ENCODE results near the gene UBAP2L.

The UBAP2L gene

GRCh38 chr1:154178911-154179811 is 41.6 kb upstream of the UBAP2L start:
- no peaks in the 10 kb centered on the region for H3K9me3 ChIP-seq (ENCODE audit: insufficient read depth, low read length)
- DNase-seq (ENCODE audit: low read depth, low spot score): no peak
- peaks cover 73% of the 10 kb centered on the region for H3K36me3 ChIP-seq (ENCODE audit: insufficient read depth, insufficient read length, low read length)
- peak overlapping the region; percentile 0 for H3K4me3 ChIP-seq (ENCODE audit: insufficient read length, low read depth)
- H3K9ac ChIP-seq (ENCODE audit: insufficient read length, low read depth): peak overlapping the region; percentile 26
- H3K27me3 ChIP-seq (ENCODE audit: insufficient read depth, insufficient read length): no peaks in the 10 kb centered on the region
- no peak for TF ChIP-seq YY1 (IDR thresholded peaks at IDR 0.05; ENCODE audit: insufficient read depth, insufficient read length)
- no peak for TF ChIP-seq ZNF274 (IDR thresholded peaks at IDR 0.05; ENCODE audit: low read depth, low read length)
- peaks cover 5% of the 10 kb centered on the region for H3K4me1 ChIP-seq (ENCODE audit: insufficient read depth, insufficient read length)

DNA sequence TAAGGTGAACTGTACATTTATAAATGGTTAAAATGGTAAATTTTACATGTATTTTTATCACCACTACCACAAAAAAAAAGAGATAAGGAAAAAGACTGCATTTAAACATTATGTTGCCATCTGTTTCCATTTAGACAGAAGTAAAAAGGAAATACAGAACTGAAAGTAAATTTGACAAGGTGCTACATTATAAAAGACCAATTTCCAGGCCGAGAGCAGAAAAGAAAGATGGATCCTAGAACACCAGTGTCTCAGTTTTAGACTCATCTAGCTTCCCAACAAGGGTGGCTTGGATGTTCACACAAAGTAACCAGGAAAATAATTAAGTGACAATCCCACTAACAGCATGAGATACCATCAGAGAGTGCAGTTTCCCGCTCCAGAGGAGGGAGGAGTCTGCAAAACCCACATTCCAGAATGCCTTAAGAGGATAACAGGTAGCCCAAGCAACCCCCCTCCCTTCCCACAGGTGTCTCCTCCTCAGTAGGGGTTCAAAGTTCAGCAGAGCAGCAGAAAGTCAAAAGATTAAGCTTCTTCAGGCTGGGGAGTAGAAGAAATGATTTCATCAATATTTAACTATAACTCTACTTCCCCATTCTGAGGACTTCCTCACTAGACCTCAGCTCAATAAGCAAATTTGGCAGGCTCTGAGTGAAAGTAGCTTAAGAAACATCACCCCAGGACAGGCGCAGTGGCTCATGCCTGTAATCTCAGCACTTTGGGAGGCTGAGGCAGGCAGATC is 40.6 kb upstream of the UBAP2L start:
- Histone ChIP-seq H3K27me3 (ENCODE audit: insufficient read depth, insufficient read length) (no peaks in the 10 kb centered on the region), H3K36me3 (ENCODE audit: insufficient read depth, insufficient read length, low read length) (peaks cover 66% of the 10 kb centered on the region), H3K9me3 (ENCODE audit: insufficient read depth, low read length) (no peaks in the 10 kb centered on the region), H3K4me3 (ENCODE audit: insufficient read length, low read depth) (peak overlapping the region; percentile 22), H3K9ac (ENCODE audit: insufficient read length, low read depth) (peak overlapping the region; percentile 65), H3K4me1 (ENCODE audit: insufficient read depth, insufficient read length) (peaks cover 6% of the 10 kb centered on the region)
- no peak for TF ChIP-seq YY1 (IDR thresholded peaks at IDR 0.05; ENCODE audit: insufficient read depth, insufficient read length)
- no peak for TF ChIP-seq SUZ12 (IDR thresholded peaks at IDR 0.05; ENCODE audit: extremely low read depth, insufficient read depth, insufficient read length)
- no peak for TF ChIP-seq ZNF274 (IDR thresholded peaks at IDR 0.05; ENCODE audit: low read depth, low read length)
- DNase-seq (ENCODE audit: low read depth, low spot score): no peak

DNA sequence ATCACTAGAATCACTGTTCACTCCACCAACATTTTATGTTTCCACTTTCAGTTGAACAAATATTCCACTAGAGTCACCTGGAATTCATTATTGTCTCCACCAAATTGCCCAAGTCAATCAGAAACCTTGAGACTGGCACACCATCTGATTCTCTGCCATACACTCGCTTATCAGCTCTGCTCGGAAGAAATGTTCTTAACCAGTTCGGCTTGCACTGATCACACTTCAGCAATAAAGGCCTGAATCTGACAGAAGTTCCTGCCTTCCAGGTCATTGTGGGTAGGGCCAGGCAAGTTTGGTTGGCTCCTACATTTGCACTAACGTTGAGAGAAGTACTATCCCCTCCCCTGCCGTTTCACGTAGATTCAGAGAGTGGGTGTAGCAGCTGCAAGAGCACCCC is 38.8 kb upstream of the UBAP2L start:
- peaks cover 6% of the 10 kb centered on the region for H3K4me1 ChIP-seq (ENCODE audit: insufficient read depth, insufficient read length)
- H3K9me3 ChIP-seq (ENCODE audit: insufficient read depth, low read length): no peaks in the 10 kb centered on the region
- TF ChIP-seq YY1 (IDR thresholded peaks at IDR 0.05; ENCODE audit: insufficient read depth, insufficient read length) (no peak), ZNF274 (IDR thresholded peaks at IDR 0.05; ENCODE audit: low read depth, low read length) (no peak), SUZ12 (IDR thresholded peaks at IDR 0.05; ENCODE audit: extremely low read depth, insufficient read depth, insufficient read length) (no peak)
- no peak for DNase-seq (ENCODE audit: low read depth, low spot score)
- H3K4me3 ChIP-seq (ENCODE audit: insufficient read length, low read depth): peak overlapping the region; percentile 99
- H3K36me3 ChIP-seq (ENCODE audit: insufficient read depth, insufficient read length, low read length): peaks cover 48% of the 10 kb centered on the region
- H3K27me3 ChIP-seq (ENCODE audit: insufficient read depth, insufficient read length): no peaks in the 10 kb centered on the region
- H3K9ac ChIP-seq (ENCODE audit: insufficient read length, low read depth): peak overlapping the region; percentile 99

GRCh38 chr1:154182344-154183045 is 38.3 kb upstream of the UBAP2L start:
- Histone ChIP-seq H3K27me3 (ENCODE audit: insufficient read depth, insufficient read length) (no peaks in the 10 kb centered on the region), H3K4me3 (ENCODE audit: insufficient read length, low read depth) (peak overlapping the region; percentile 99), H3K9ac (ENCODE audit: insufficient read length, low read depth) (peak overlapping the region; percentile 99), H3K9me3 (ENCODE audit: insufficient read depth, low read length) (no peaks in the 10 kb centered on the region), H3K36me3 (ENCODE audit: insufficient read depth, insufficient read length, low read length) (peaks cover 43% of the 10 kb centered on the region), H3K4me1 (ENCODE audit: insufficient read depth, insufficient read length) (peaks cover 6% of the 10 kb centered on the region)
- TF ChIP-seq SUZ12 (IDR thresholded peaks at IDR 0.05; ENCODE audit: extremely low read depth, insufficient read depth, insufficient read length) (no peak), ZNF274 (IDR thresholded peaks at IDR 0.05; ENCODE audit: low read depth, low read length) (no peak), YY1 (IDR thresholded peaks at IDR 0.05; ENCODE audit: insufficient read depth, insufficient read length) (no peak)
- DNase-seq (ENCODE audit: low read depth, low spot score): peak; percentile 39

DNA sequence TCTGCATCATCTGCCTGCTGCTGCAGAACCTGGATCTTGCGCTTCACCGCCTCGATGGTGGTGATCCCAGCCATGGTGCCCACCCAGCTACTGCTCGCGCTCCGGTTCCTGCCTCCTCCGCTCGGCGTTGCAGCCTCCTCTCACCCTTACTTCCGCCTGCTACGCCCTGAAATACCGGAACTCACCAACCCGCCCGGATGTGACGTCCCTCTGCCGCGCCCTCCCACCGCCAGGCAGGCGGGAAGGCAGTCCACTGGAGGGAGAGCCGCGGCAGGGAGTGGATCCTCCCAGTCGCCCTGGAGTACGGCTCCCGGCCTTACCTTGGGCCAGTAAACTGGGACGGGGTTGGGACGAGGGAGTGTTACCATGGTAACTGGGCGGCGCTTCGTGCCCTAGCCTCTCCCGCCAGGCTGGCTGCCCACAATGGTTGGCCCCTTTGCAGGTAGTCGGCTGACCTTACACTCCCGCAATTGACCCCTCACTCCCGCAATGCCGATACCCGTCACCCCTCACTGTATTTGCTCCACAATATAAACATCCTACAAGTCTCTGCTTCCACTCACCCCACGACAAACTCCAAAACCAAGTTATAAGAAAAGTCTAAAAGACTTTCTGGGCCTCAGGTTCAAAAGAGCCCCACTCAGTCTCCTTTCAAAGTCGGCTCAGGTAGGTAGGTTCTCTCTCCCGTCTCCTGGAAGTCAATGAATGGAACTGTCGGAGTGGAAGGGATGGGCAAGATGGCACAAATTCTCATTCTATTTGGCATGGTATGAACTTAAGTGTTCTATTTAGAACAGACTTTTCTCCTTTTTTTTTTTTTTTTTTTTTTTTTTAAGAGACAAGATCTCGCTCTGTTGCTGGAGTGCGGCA is 37.5 kb upstream of the UBAP2L start:
- peak; percentile 99 for DNase-seq (ENCODE audit: low read depth, low spot score)
- peaks cover 6% of the 10 kb centered on the region for H3K4me1 ChIP-seq (ENCODE audit: insufficient read depth, insufficient read length)
- peak; percentile 40 for TF ChIP-seq YY1 (IDR thresholded peaks at IDR 0.05; ENCODE audit: insufficient read depth, insufficient read length)
- TF ChIP-seq SUZ12 (IDR thresholded peaks at IDR 0.05; ENCODE audit: extremely low read depth, insufficient read depth, insufficient read length): no peak
- no peak for TF ChIP-seq ZNF274 (IDR thresholded peaks at IDR 0.05; ENCODE audit: low read depth, low read length)

GRCh38 chr1:154186177-154186576 is 34.6 kb upstream of the UBAP2L start:
- no peak for TF ChIP-seq SUZ12 (IDR thresholded peaks at IDR 0.05; ENCODE audit: extremely low read depth, insufficient read depth, insufficient read length)
- TF ChIP-seq ZNF274 (IDR thresholded peaks at IDR 0.05; ENCODE audit: low read depth, low read length): no peak
- TF ChIP-seq YY1 (IDR thresholded peaks at IDR 0.05; ENCODE audit: insufficient read depth, insufficient read length): no peak
- no peak overlapping the region for H3K4me3 ChIP-seq (ENCODE audit: insufficient read length, low read depth)

More for the DNA sequence above, 37.5 kb upstream of the UBAP2L start:
- Histone ChIP-seq H3K9me3 (ENCODE audit: insufficient read depth, low read length) (no peaks in the 10 kb centered on the region), H3K27me3 (ENCODE audit: insufficient read depth, insufficient read length) (no peaks in the 10 kb centered on the region), H3K36me3 (ENCODE audit: insufficient read depth, insufficient read length, low read length) (peaks cover 35% of the 10 kb centered on the region), H3K4me3 (ENCODE audit: insufficient read length, low read depth) (peak overlapping the region; percentile 99), H3K9ac (ENCODE audit: insufficient read length, low read depth) (peak overlapping the region; percentile 99)

More at GRCh38 chr1:154186177-154186576, 34.6 kb upstream of the UBAP2L start:
- peak; percentile 84 for DNase-seq (ENCODE audit: low read depth, low spot score)
- H3K9ac ChIP-seq (ENCODE audit: insufficient read length, low read depth): peak overlapping the region; percentile 14
- H3K4me1 ChIP-seq (ENCODE audit: insufficient read depth, insufficient read length): peaks cover 2% of the 10 kb centered on the region
- H3K27me3 ChIP-seq (ENCODE audit: insufficient read depth, insufficient read length): no peaks in the 10 kb centered on the region
- H3K36me3 ChIP-seq (ENCODE audit: insufficient read depth, insufficient read length, low read length): peaks cover 8% of the 10 kb centered on the region
- H3K9me3 ChIP-seq (ENCODE audit: insufficient read depth, low read length): no peaks in the 10 kb centered on the region
